Measurements from ENCODE around the gene KRT3.

DNA sequence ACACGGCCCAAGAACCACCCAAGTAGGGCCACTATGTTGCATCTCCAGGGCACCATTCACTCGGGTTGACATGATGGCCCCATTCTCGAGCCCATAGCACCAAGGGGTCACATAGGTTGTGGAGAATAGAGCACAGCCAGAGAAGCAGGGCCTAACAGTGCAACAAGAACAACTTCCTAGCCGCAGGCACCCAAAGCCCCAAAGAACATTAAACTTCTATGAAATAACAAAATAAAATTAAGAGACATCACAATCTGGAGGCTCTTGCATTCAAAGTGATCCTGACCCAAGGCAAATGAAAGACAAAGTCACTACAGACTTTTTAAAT is 16.1 kb upstream of the KRT3 start:
- TF ChIP-seq POLR2AphosphoS5 (IDR thresholded peaks at IDR 0.05; ENCODE audit: low read depth, low read length): no peak
- TF ChIP-seq SIN3A (IDR thresholded peaks at IDR 0.05; ENCODE audit: borderline replicate concordance, insufficient read depth, low read length): no peak
- no peak for TF ChIP-seq TAF1 (IDR thresholded peaks at IDR 0.05; ENCODE audit: borderline replicate concordance, insufficient read depth, low read length)
- TF ChIP-seq, protein P1, sequence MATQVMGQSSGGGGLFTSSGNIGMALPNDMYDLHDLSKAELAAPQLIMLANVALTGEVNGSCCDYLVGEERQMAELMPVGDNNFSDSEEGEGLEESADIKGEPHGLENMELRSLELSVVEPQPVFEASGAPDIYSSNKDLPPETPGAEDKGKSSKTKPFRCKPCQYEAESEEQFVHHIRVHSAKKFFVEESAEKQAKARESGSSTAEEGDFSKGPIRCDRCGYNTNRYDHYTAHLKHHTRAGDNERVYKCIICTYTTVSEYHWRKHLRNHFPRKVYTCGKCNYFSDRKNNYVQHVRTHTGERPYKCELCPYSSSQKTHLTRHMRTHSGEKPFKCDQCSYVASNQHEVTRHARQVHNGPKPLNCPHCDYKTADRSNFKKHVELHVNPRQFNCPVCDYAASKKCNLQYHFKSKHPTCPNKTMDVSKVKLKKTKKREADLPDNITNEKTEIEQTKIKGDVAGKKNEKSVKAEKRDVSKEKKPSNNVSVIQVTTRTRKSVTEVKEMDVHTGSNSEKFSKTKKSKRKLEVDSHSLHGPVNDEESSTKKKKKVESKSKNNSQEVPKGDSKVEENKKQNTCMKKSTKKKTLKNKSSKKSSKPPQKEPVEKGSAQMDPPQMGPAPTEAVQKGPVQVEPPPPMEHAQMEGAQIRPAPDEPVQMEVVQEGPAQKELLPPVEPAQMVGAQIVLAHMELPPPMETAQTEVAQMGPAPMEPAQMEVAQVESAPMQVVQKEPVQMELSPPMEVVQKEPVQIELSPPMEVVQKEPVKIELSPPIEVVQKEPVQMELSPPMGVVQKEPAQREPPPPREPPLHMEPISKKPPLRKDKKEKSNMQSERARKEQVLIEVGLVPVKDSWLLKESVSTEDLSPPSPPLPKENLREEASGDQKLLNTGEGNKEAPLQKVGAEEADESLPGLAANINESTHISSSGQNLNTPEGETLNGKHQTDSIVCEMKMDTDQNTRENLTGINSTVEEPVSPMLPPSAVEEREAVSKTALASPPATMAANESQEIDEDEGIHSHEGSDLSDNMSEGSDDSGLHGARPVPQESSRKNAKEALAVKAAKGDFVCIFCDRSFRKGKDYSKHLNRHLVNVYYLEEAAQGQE (IDR thresholded peaks at IDR 0.05; ENCODE audit: insufficient read depth in 1 of 2, low read depth in 2 of 2, low read length in 2 of 2): no peak
- no peak for TF ChIP-seq FOXP2 (optimal IDR thresholded peaks at IDR 0.05; ENCODE audit: borderline replicate concordance, extremely low read depth, extremely low read length, insufficient read depth)
